GM19193 (cell line): ENCODE data around the gene FBXW9.

Source experiments
- POLR2A ChIP-seq: IDR thresholded peaks from 4 replicates; pipeline ENCODE4 v1.6.1; 2011; ENCODE audit not compliant: insufficient read depth, insufficient read length; ENCODE audit errors: extremely low read depth

FBXW9 gene

DNA sequence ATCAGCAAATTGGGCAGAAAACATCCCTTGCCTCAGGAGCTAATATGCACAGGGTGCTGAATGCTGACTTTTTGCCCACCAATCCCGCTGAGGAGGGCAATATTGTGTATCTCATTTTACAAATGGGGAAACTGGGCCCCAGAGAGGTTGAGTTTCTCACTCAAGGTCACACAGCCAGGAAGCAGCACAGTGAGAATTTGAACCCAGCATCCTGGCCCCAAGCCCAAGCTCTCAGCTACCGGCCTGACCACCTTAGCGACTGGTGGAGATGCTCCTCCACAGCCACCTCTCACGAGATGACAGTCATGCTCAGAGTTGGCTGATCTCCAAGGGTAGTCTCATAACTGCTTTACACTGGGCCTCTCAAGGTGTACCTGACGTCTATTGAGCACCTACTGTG is 3.5 kb downstream of the FBXW9 start:
- no peak for TF ChIP-seq POLR2A

DNA sequence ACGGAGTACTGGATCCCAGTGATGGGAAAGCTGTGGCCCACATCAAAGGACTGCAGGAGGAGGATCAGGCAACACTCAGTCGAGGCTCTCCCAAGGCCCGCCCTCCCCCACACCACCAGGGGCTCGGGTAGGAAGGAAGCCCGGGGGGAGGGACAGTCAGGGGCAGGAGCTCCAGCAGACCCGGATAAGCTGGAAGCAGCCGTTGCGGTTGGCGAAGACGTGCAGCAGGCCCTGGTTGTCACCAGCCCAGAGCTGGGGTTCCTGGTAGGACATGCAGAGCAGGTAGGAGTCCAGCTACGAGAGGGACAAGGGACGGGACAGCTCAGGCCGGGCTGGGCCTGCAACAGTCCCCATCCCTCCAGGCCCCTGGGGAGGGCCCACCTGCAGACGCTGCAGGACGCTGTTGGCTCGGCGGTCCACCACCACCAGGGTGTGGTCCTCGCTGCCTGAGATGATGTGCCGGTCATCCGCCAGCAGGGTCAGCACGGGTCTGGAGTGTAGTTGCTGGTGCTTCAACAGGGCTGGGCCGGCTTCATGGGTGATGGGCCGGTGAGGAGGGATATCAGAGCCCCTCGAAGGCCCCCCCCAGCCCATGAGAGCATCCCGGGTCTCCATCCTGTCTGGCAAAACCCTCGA is 6.7 kb downstream of the FBXW9 start:
- no peak for TF ChIP-seq POLR2A

DNA sequence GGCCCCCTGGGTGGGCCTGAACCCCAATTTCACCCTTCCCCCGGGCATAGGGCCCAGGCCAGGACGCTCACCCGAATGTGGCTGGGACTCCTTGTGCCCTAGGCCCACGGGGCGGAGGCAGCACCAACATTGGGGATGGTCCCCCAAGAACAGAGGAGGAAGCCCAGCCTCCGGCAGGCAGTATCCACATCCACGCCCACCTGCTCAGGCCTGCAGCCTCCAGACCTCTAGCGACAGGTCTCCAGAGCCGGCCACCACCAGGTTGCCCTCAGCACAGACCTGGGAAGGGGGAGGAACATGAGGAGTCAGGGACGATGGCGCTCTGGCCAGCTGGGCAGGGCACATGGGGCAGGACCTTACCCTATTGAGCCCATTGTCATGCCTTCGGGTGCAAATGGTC is 7.4 kb downstream of the FBXW9 start:
- no peak for TF ChIP-seq POLR2A

DNA sequence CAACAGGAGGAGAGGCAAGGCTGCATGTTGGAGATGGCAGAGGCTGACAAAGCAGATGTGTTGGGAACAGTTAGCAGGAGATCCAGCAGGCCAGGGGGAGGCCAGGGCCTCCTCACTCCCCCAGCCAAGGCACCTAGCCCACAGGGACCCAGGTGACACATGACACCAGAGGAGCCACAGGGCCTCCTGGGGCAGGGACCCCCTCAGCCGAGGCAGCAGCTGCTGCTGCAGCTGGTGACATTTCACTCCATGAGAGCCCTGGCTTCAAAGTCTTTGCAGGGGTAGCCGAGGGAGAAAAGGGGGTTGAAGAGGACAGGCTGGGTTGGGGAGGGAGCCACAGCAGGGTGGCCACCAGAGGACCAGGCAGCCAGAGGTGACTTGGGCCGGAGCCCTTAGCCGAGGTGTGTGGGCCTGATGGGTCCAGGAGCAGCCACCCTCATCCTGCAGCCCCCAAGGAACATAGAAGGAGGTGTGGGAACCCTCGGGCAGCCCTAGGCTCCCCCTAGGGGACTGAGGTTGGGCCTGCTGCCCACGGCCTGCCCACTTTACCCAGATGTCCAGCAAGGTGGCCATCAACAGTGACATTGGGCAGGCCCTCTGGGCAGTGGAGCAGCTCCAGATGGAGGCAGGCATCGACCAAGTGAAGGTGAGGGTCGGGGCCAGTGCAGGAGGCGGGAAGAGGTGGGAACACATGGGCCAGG is 8.8 kb downstream of the FBXW9 start, which contains the start of gene GNG14:
TSS of gene GNG14 (plus strand) at position 503 of the 701 bp plus-strand sequence. CDS start at position 554, 51 bp downstream.
- no peak for TF ChIP-seq POLR2A

DNA sequence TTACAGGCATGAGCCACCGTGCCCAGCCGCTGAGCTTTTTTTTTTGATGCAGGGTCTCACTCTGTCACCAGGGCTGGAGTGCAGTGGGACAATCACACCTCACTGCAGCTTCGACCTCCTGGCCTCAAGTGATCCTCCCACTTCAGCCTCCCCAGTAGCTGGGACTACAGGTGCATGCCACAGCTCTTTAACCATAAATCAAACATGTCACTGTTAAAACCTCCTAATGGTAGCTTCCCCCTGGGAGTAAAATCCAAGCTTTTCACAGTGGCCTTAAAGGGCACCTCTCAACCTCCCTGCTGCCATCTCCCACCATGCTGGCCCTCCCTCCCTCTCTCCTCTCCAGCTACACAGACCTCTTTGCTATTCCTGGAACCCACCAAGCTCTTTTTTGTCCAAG is 10.6 kb downstream of the FBXW9 start:
- TF ChIP-seq POLR2A, result no peak

DNA sequence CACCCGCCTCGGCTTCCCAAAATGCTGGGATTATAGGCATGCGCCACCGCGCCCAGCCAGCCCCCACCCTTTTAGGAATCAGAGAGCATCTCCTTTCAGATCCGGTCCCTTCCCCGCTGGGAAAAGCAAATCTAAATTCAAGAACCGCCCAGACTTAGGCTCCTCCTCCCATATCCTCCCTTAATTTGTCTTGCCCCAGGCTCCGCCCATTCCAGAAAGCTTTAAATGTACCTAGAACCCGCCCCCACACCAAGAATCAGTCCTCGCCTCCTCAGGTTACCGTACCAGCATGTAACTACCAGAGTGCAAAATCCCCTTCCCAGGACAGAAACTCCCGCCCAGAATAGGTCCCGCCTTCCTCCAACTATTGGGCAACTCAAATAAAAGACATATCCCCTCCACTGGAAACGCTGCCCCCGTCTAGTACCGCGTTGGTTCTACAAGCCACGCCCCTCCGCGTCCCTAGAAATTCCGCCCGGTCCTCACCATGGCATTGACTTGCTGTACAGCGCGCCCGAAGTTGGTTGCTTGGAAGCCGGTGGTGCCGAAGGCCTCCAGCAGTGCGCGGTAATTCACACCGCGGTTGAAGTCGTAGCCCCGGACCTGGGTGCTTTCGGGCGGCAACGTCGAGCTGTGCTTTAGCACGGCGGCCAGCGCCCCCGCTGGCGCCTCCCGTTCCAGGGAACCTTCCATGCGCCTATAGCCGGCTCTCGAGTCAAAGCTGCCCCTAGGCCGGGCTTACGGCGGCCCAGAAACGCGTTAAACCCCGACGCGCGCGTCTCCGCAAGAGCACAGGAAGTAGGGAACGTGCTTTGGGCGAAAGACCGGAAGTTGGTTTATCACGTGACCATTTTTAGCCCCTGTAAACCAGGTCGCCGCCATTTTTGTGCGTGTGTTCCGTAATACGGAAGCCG is 15.1 kb downstream of the FBXW9 start, which contains the start of gene DHPS:
TSS of gene DHPS (minus strand) at position 807 of the 914 bp plus-strand sequence. CDS start at position 693, 114 bp downstream.
- peak; percentile 85 for TF ChIP-seq POLR2A

DNA sequence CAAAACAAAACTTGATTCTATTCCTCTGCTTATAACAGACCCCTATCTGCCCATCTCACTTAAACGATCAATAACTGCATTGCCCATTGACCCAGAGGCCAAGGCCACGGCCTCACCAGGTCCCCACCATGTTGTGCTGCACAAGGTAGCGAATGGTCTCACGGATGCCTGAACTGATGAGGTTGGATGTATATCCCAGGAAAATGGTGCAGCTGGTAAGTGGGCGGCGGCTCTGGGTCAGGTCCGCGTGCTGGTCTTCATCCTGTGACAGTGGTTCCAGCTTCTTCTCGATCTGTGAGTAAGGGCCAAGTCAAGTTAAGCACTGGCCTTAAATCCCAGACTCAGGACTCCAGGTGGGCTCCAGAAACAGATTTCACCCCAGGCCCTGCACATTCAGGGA is 16.4 kb downstream of the FBXW9 start:
- TF ChIP-seq POLR2A, result no peak

DNA sequence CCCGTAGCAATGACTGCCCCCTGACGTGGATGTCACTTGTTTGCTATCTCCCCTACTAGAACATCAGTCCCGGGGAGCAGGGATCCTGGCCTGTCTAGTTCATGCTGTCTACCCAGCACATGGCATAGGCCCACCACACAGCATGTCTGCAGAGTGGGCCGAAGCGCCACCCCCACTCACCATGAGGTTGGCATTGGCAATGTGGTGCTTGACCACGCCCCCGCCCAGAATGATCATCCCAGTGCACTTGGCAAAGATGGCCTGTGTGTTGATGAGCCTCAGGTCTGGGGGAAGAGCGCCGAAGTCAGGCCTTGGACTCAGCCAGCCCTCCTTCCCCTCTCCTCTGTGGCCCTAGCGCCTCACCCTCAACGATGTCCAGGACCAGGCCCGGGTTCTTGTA is 19.5 kb downstream of the FBXW9 start:
- peak; percentile 19 for TF ChIP-seq POLR2A

DNA sequence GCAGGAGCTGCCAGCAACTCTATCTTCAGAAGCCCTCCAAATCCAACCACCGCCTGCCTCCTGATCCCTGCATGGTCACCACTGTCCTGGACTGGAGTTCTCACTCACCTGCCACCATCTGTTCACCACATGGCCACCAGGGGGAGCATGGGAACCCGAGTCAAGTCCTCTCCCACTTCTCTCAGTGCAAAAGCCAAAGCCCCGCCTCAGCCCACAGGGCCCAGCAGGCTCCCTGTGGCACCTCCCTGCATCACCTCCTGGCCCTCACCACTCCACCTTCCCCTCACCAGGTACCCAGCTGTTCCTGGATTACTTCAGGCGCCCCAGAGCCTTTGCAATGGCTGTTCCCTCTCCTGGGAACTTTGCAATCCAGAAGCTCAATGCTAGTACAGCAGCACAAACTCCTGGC is 20.0 kb downstream of the FBXW9 start:
- no peak for TF ChIP-seq POLR2A

DNA sequence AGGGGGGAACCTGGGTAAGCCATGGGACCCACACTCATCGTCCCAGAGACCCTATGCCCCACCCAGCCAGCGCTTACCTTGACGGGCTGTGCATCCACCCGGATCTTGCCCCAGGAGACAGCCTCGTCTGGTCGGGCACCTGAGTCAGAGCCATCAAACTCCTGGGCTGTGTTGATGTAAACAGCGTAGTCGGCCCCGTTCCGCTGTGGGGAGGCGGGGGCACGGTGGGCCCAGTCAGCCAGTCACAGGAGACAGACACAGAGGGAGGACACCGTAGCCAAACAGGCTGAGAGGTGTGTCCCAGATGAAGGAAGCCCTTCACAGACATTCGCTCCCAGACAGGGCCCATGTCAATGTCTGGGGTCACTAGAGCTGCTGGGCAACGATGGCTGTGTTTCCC is 20.5 kb downstream of the FBXW9 start:
- peak; percentile 11 for TF ChIP-seq POLR2A

DNA sequence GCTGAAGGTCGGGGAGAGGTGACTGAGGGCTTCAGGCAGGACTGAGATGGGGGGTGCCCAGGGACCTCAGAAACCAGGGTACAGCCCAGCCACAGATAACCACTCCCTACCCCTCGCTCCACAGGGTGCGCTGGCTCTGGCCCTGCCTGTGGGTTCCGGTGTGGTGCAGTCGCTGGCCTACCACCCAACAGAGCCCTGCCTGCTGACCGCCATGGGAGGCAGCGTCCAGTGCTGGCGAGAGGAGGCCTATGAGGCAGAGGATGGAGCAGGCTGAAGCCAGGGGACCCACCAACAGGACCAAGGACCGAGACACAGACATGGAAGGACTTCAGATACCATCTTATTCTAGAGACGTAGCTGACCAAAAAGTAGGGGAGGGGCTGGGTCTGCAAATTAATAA is 21.0 kb downstream of the FBXW9 start:
- no peak for TF ChIP-seq POLR2A

DNA sequence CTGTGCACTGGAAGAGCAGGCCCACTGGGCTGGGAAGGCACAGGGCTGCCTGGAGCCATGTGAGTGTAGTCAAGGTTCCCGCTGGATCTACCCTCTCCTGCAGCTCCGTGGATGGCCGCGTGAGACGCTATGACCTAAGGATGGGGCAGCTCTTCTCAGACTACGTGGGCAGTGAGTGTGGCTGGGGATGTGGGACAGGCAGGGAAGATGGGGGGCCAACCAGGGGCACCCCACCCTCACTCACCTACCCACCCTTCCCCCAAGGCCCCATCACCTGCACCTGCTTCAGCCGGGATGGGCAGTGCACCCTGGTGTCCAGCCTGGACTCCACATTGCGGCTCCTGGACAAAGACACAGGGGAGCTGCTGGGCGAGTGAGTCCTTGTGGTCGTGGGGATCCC is 23.7 kb downstream of the FBXW9 start:
- no peak for TF ChIP-seq POLR2A

DNA sequence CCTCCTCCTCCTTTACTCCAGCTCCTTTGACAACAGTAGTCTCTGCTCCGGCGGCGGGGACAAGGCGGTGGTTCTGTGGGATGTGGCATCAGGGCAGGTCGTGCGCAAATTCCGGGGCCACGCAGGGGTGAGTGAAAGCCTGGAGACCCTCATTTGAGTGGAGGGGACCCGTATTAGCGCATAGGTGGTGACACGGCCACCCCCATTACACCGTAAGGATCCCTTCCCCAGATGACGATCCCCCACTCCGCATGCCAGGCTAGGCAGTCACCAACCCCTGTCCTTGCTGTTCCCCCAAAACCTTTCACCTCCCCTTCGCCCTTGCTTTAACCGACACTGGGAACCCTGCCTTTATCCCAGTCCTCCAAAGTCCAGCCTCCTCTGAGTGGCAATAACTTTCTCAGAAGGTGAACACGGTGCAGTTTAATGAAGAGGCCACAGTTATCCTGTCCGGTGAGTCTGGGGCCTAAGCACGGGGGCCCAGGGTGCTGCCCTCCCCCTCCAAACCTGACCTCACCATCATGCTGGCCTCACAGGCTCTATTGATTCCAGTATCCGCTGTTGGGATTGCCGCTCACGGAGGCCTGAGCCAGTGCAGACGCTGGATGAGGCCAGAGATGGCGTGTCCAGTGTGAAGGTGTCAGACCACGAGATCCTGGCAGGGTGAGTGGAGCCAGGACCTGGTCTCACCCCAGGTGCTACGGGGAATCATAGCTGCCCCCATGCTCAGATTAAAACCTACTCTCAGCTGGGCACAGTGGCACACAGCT is 26.1 kb downstream of the FBXW9 start:
- no peak for TF ChIP-seq POLR2A

DNA sequence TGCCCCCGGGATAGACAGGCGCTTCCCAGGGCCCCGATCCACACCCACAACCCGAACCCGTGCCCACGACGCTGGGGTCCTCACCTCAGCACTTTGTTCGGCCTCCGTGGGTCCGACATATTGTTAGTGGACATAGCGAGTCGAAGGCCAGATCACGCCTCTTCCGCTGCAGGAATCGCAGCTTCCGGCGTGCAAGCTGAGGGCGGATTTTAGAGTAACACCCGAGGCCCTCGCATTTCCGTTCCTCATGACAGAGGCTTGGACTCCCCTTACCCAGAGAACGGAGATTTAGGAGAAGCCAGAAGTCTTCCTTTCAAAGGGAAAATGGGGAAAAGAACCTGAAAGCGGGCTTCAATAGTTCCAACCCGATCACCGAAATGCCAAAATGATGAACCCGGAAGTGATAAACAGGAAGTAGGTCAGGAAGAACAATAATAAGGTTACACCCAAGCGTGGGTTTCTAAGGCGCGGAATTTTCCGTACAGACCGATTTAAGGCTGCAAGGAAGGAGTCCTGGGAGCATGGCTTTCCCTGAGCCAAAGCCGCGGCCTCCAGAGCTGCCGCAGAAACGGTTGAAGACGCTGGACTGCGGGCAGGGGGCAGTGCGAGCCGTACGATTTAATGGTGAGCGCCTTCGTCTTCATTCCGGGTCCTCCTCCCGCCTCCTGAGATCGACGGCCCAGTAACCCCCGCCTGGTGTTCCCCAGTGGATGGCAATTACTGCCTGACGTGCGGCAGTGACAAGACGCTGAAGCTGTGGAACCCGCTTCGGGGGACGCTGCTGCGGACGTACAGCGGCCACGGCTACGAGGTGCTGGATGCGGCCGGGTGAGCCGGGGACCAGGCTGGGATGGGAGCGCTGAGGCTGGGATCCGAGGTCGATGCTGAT is 26.9 kb downstream of the FBXW9 start:
- TF ChIP-seq POLR2A, result peak; percentile 68

DNA sequence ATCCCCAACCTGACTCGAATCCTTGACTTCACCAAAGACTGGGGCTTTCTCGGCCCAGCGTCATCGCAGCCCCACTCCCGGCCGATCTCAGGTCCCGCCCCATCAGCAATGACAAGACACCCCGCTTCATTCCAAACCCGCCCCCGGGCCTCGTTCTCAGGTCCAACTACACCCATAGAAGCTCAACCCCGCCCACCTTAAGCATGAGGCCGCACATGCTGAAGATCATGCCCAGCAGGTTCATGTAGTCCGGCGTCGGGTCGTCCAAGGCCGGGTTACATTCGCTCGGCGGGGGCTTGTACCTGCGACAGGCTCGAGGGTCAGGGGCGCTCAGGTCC is 27.5 kb downstream of the FBXW9 start:
- no peak for TF ChIP-seq POLR2A

DNA sequence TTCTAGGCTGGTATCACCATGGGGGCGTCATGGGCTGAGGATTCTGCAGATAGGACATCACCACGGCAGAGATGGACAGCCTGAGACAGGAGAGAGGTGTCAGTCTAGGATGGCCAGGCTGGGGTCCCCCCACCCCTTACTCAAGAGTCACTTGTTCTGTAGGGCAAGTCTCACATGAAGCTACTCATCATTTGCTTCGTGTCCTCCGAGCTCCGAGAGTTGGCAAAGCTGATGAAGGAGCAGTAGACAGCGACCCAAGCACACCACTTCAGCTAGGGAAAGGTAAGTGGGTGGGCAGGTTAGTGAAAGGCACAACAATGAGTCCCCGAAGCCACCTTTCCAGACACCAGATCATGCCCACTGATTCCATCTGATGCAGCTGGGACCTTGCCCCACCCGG is 28.1 kb downstream of the FBXW9 start:
- no peak for TF ChIP-seq POLR2A
